HL-60 (cell line): Measurements from ENCODE around the gene NHSL1.
"Not testable (repeated sequence)": the region's sequence is repeated elsewhere in the genome, so short reads cannot be mapped to it uniquely, and the experiment has no call there.

Source experiments
- DNase-seq, 2 experiments: peaks; one replicate each; pipeline ENCODE4 v3.0.0-alpha.2; 2010 to 2020; ENCODE audit warnings: low read depth in 1 of 2, low spot score in 1 of 2
- H3K27ac ChIP-seq: fragments of 250-450 bp; sonication (Bioruptor Pico); replicated peaks from 2 replicates; pipeline ENCODE4 v1.5.1; 2020; ENCODE audit warnings: mild to moderate bottlenecking, moderate library complexity
- H3K27me3 ChIP-seq: fragments of 250-450 bp; sonication (Bioruptor Pico); 2 replicates; pipeline ENCODE4 v1.5.1; 2021; ENCODE audit warnings: mild to moderate bottlenecking, moderate library complexity; ENCODE audit not compliant: insufficient read depth, poor library complexity, severe bottlenecking
- H3K4me3 ChIP-seq: replicated peaks from 2 replicates; pipeline ENCODE4 v1.5.1; 2011; ENCODE audit warnings: mild to moderate bottlenecking, control low read depth, low read length; ENCODE audit not compliant: insufficient read depth
- GABPA ChIP-seq: IDR thresholded peaks from 2 replicates; pipeline ENCODE4 v1.6.1; 2012; ENCODE audit warnings: low read depth
- POLR2AphosphoS5 ChIP-seq: IDR thresholded peaks from 2 replicates; pipeline ENCODE4 v1.6.1; 2012; ENCODE audit warnings: low read depth
- SPI1 ChIP-seq: IDR thresholded peaks from 2 replicates; pipeline ENCODE4 v1.6.1; 2012; ENCODE audit warnings: low read depth, mild to moderate bottlenecking, borderline replicate concordance
- TF ChIP-seq, protein P1 (sequence below): IDR thresholded peaks from one replicate; pipeline ENCODE4 v1.5.1; 2011; ENCODE audit warnings: low read length, control low read depth, inconsistent platforms; ENCODE audit not compliant: insufficient read depth
- TF ChIP-seq, protein P2 (sequence below): IDR thresholded peaks from 2 replicates; pipeline ENCODE4 v1.6.1; 2012; ENCODE audit warnings: low read depth; ENCODE audit not compliant: insufficient replicate concordance

The NHSL1 gene

DNA sequence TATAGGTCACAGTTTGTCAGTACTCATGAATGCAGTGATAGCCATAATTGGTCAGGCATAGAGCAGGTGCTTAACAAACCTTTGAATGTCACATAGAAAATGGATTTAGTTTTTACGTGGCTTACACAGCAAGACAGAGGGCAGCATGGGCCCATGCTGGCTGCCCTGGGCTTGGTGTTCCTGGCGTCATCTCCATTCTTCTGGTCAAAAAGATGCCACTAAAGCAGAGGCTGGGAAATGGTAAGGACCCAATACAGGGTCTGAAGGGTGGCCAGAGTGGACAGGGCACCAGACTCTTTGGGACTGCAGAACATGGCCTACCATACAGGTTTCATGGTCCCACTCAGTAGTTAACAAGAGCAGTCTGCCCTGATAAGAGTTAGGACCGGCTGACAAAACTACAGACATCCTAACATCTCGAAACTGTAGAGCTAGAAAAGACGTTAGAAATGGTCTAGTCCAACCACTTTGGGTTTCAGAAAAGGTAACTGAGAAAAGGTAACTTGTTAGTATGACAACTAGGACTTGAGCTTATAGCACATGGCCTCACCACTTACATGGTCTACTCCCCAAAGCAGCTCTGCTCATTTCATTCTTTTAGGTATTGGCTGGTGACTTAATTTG lies 72.7 kb downstream of the NHSL1 start:
- no peak overlapping the region for H3K27ac ChIP-seq
- DNase-seq, result no peak
- no peak for TF ChIP-seq SPI1
- TF ChIP-seq POLR2AphosphoS5, result no peak
- TF ChIP-seq, protein P1, sequence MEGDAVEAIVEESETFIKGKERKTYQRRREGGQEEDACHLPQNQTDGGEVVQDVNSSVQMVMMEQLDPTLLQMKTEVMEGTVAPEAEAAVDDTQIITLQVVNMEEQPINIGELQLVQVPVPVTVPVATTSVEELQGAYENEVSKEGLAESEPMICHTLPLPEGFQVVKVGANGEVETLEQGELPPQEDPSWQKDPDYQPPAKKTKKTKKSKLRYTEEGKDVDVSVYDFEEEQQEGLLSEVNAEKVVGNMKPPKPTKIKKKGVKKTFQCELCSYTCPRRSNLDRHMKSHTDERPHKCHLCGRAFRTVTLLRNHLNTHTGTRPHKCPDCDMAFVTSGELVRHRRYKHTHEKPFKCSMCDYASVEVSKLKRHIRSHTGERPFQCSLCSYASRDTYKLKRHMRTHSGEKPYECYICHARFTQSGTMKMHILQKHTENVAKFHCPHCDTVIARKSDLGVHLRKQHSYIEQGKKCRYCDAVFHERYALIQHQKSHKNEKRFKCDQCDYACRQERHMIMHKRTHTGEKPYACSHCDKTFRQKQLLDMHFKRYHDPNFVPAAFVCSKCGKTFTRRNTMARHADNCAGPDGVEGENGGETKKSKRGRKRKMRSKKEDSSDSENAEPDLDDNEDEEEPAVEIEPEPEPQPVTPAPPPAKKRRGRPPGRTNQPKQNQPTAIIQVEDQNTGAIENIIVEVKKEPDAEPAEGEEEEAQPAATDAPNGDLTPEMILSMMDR, result no peak
- TF ChIP-seq, protein P2, sequence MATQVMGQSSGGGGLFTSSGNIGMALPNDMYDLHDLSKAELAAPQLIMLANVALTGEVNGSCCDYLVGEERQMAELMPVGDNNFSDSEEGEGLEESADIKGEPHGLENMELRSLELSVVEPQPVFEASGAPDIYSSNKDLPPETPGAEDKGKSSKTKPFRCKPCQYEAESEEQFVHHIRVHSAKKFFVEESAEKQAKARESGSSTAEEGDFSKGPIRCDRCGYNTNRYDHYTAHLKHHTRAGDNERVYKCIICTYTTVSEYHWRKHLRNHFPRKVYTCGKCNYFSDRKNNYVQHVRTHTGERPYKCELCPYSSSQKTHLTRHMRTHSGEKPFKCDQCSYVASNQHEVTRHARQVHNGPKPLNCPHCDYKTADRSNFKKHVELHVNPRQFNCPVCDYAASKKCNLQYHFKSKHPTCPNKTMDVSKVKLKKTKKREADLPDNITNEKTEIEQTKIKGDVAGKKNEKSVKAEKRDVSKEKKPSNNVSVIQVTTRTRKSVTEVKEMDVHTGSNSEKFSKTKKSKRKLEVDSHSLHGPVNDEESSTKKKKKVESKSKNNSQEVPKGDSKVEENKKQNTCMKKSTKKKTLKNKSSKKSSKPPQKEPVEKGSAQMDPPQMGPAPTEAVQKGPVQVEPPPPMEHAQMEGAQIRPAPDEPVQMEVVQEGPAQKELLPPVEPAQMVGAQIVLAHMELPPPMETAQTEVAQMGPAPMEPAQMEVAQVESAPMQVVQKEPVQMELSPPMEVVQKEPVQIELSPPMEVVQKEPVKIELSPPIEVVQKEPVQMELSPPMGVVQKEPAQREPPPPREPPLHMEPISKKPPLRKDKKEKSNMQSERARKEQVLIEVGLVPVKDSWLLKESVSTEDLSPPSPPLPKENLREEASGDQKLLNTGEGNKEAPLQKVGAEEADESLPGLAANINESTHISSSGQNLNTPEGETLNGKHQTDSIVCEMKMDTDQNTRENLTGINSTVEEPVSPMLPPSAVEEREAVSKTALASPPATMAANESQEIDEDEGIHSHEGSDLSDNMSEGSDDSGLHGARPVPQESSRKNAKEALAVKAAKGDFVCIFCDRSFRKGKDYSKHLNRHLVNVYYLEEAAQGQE, result no peak
- TF ChIP-seq GABPA, result no peak
- no peak overlapping the region for H3K4me3 ChIP-seq
- H3K27me3 ChIP-seq, result no peaks in the 10 kb centered on the region

- not testable (repeated sequence) for DNase-seq, H3K27me3 ChIP-seq, H3K4me3 ChIP-seq, H3K27ac ChIP-seq
These were observed 74.0 kb downstream of the NHSL1 start for GRCh38 chr6:138425256-138425655.

- TF ChIP-seq GABPA, result no peak
- TF ChIP-seq, protein P1, result no peak
- TF ChIP-seq SPI1, result no peak
- TF ChIP-seq, protein P2, result no peak
- TF ChIP-seq POLR2AphosphoS5, result no peak
- Histone ChIP-seq H3K27ac (no peak overlapping the region), H3K27me3 (no peaks in the 10 kb centered on the region), H3K4me3 (no peak overlapping the region)
- no peak for DNase-seq
These were observed 75.0 kb downstream of the NHSL1 start for GRCh38 chr6:138424004-138424904.

DNA sequence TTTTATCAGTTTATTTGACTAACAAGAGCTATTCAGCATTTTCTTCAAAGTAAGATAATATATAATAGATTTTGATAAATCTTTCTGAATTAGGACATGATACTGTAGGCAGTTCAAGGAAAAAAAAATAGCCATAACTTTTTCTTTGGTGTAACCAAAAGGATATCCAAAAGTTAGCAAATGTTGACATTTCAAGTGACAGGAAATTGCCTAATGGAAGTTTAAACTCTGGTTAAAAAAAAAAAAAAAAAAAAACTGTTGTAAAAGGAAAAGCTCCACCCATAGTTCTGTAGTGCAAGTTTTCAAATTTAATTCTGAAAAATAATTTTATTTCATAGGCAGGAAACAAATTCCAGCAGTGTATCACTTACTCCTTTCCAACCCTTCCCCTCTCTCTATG lies 76.4 kb downstream of the NHSL1 start:
- DNase-seq, result no peak
- H3K4me3 ChIP-seq, result no peak overlapping the region
- no peaks in the 10 kb centered on the region for H3K27me3 ChIP-seq
- TF ChIP-seq, protein P2, result no peak
- no peak for TF ChIP-seq POLR2AphosphoS5
- peak overlapping the region; percentile 63 for H3K27ac ChIP-seq
